ENCODE data around the gene CCR3. TPM values are rescaled to one million over a fixed set of nuclear protein-coding genes. Genes with fewer than 3 reads are reported as not detected.

Gene CCR3
- total RNA-seq, 1 experiment from 2014 or later: not detected

DNA sequence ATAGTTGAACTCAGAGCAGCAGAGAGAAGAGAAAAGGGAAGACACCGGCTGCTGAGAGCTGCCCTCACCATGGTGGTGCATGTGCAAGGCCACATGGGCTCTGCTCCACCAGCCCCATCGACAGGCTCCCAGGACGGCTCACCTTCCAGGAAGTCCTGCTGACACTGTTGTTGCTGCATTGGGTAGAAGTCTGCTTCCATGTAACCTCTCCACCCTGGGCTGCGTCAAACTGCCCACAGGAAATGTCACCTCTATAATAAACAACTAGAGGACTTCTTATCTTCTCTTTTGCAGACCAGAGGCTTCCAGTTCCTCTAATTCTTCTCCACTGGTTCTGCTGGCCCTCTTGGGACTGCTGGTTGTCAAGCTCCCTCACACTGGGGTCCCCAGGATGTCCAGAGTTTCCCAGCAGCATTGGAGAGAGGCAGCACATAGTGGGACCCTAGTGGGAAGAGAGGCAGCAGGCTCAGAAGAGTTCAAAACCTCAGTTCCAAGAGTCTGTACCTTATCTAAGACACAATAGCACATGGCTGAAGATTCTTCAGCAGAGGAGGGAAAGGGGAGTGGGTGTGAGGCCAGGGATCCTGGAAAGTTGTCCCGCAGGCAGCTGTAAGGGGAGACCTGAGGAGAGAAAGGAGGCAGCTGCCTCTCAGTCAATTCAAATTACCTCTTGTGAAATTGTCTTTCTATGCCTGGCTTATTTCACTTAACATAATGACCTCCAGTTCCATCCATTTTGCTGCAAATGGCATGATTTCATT lies 5.8 kb upstream of the CCR3 start:
- TF ChIP-seq CBX3 (IDR thresholded peaks at IDR 0.05; ENCODE audit: low read depth) (no peak), ZFX (IDR thresholded peaks at IDR 0.05) (no peak), YY1 (IDR thresholded peaks at IDR 0.05; ENCODE audit: extremely low read depth, insufficient replicate concordance, low read depth, low read length) (no peak), POLR2AphosphoS5 (IDR thresholded peaks at IDR 0.05; ENCODE audit: low read depth, low read length) (no peak), FOSL1 (IDR thresholded peaks at IDR 0.05; ENCODE audit: low read depth) (no peak), ELF1 (IDR thresholded peaks at IDR 0.05; ENCODE audit: borderline replicate concordance, low read depth) (no peak), EZH2phosphoT487 (IDR thresholded peaks at IDR 0.05; ENCODE audit: borderline replicate concordance) (no peak), JUND (IDR thresholded peaks at IDR 0.05) (no peak), POLR2A (IDR thresholded peaks at IDR 0.05; ENCODE audit: borderline replicate concordance, extremely low read depth, insufficient read depth, insufficient read length) (no peak), SRF (IDR thresholded peaks at IDR 0.05; ENCODE audit: low read depth) (no peak), ZNF274 (IDR thresholded peaks at IDR 0.05; ENCODE audit: low read depth, low read length) (no peak), EZH2 (IDR thresholded peaks at IDR 0.05) (no peak)
- TF ChIP-seq, protein P1, sequence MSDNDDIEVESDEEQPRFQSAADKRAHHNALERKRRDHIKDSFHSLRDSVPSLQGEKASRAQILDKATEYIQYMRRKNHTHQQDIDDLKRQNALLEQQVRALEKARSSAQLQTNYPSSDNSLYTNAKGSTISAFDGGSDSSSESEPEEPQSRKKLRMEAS (IDR thresholded peaks at IDR 0.05): no peak
- TF ChIP-seq, protein P2, sequence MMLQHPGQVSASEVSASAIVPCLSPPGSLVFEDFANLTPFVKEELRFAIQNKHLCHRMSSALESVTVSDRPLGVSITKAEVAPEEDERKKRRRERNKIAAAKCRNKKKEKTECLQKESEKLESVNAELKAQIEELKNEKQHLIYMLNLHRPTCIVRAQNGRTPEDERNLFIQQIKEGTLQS (IDR thresholded peaks at IDR 0.05): no peak
- intact Hi-C loops (cut with micrococcal nuclease): no loop called here
- ATAC-seq (no peak), DNase-seq (ENCODE audit: low read depth, low spot score) (no peak)
- Histone ChIP-seq H3K4me2 (ENCODE audit: low read length) (no peak overlapping the region), H3K36me3 (ENCODE audit: control insufficient read depth in 1 of 2, insufficient read depth in 2 of 2, low read length in 2 of 2) (no peaks in the 10 kb centered on the region), H2AFZ (ENCODE audit: low read depth, low read length, poor library complexity, severe bottlenecking) (no peak overlapping the region), H3K4me3 (replicated peaks in 1 of 2; ENCODE audit: low read depth in 1 of 2, low read length in 2 of 2) (no peak overlapping the region), H3K9ac (ENCODE audit: low read length) (no peak overlapping the region), H3K9me2 (ENCODE audit: insufficient read depth) (no peaks in the 10 kb centered on the region), H3K4me1 (ENCODE audit: control insufficient read depth in 1 of 2, insufficient read depth in 2 of 2, low read length in 2 of 2) (no peaks in the 10 kb centered on the region), H3K9me3 (ENCODE audit: control insufficient read depth in 1 of 2, insufficient read depth in 1 of 2, low read depth in 1 of 2, low read length in 2 of 2) (no peaks in the 10 kb centered on the region), H3K27me3 (ENCODE audit: insufficient read depth, low read length) (peaks cover 32% of the 10 kb centered on the region; the same call in 1 of the 2 replicates), H3K79me2 (ENCODE audit: insufficient read depth, low read length) (no peaks in the 10 kb centered on the region), H3K27ac (ENCODE audit: low read depth, low read length) (no peak overlapping the region), H4K20me1 (ENCODE audit: insufficient read depth) (no peaks in the 10 kb centered on the region)
- BruUV-seq (replicated peaks): no TSS peak
- RAD21 ChIA-PET (ENCODE audit: low non-redundant PET in 1 of 2, low total read pairs in 2 of 2, uncharacterized antibody in 2 of 2, unreplicated experiment in 2 of 2): no interaction called here
- CTCF ChIA-PET: no interaction called here
- POLR2A ChIA-PET: no interaction called here

Measured in HCT116 (cell line).